Osteocyte (in vitro differentiated cells): ENCODE data around the gene DCDC2B. TPM values are rescaled to one million over a fixed set of nuclear protein-coding genes. Genes with fewer than 3 reads are reported as not detected.

Experiments
- DNase-seq: peaks from one replicate; pipeline ENCODE4 v3.0.0; 2021; ENCODE audit warnings: mixed read lengths; ENCODE audit not compliant: unreplicated experiment; ENCODE audit errors: extremely low spot score
- H3K27ac Mint-ChIP-seq: one replicate; pipeline ENCODE4 v1.8.0; 2021; ENCODE audit warnings: mild to moderate bottlenecking, mixed read lengths; ENCODE audit not compliant: unreplicated experiment
- H3K27me3 Mint-ChIP-seq: one replicate; pipeline ENCODE4 v1.8.0; 2021; ENCODE audit warnings: mixed read lengths; ENCODE audit not compliant: unreplicated experiment
- H3K36me3 Mint-ChIP-seq: one replicate; pipeline ENCODE4 v1.8.0; 2021; ENCODE audit warnings: mixed read lengths; ENCODE audit not compliant: unreplicated experiment
- H3K4me1 Mint-ChIP-seq: one replicate; pipeline ENCODE4 v1.8.0; 2021; ENCODE audit warnings: mixed read lengths; ENCODE audit not compliant: unreplicated experiment
- H3K4me3 Mint-ChIP-seq: one replicate; pipeline ENCODE4 v1.8.0; 2021; ENCODE audit warnings: mild to moderate bottlenecking, moderate library complexity, mixed read lengths; ENCODE audit not compliant: unreplicated experiment
- H3K9me3 Mint-ChIP-seq: one replicate; pipeline ENCODE4 v1.8.0; 2021; ENCODE audit warnings: mixed read lengths; ENCODE audit not compliant: unreplicated experiment
- total RNA-seq: library from RNA; stranded (reverse); gene quantifications from 2 replicates; pipeline ENCODE4 v1.2.1, GENCODE V29; 2021
- TF ChIP-seq, protein P1 (sequence below): fragments of 200-600 bp; sonication (generic); IDR thresholded peaks from 2 replicates; pipeline ENCODE4 v1.5.0; 2021; ENCODE audit warnings: antibody characterized with exemption, mild to moderate bottlenecking, moderate library complexity

DCDC2B gene
- total RNA-seq, 1 donor from 2014 or later: not detected

DNA sequence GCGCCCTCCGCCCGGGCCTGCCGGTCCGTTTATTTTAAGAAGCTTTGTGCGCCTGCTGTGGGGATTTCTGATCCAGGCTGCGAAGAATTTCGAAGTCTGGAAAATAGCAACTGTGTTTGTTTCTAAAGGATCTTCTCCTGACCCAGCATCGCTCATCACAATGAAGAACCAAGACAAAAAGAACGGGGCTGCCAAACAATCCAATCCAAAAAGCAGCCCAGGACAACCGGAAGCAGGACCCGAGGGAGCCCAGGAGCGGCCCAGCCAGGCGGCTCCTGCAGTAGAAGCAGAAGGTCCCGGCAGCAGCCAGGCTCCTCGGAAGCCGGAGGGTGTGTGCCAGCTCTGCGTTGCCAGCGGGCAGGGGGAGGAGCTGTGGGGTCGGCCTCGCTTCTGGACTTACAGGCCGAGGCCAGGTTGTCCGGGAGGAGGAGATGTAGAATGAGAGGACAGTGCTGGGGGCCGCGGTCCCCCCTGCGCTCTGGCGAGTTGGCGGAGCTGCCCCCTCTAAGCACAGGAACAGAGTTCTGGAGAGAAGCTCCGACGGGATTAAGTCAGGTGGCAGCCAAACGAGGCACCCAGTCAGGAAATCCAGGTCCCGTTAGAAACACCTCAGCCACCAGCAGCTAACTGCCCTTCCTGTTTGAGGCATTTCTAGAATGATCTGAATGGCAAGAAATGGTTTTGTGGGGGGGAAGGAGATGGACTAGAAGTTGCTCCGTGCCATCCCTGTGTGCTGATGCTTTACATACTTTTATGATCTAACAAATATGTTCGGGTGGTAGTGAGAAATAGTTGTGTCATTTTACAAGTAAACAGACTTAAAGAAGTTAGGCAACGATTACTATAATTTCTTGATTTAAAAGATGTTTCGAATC, 28.5 kb upstream of the DCDC2B start:
- Mint-ChIP-seq H3K27ac (peak overlapping the region; percentile 97), H3K9me3 (no peaks in the 10 kb centered on the region), H3K4me1 (peaks cover 44% of the 10 kb centered on the region), H3K4me3 (peak overlapping the region; percentile 88), H3K27me3 (no peaks in the 10 kb centered on the region), H3K36me3 (peaks cover 23% of the 10 kb centered on the region)
- DNase-seq: peak; percentile 90
- TF ChIP-seq, protein P1, sequence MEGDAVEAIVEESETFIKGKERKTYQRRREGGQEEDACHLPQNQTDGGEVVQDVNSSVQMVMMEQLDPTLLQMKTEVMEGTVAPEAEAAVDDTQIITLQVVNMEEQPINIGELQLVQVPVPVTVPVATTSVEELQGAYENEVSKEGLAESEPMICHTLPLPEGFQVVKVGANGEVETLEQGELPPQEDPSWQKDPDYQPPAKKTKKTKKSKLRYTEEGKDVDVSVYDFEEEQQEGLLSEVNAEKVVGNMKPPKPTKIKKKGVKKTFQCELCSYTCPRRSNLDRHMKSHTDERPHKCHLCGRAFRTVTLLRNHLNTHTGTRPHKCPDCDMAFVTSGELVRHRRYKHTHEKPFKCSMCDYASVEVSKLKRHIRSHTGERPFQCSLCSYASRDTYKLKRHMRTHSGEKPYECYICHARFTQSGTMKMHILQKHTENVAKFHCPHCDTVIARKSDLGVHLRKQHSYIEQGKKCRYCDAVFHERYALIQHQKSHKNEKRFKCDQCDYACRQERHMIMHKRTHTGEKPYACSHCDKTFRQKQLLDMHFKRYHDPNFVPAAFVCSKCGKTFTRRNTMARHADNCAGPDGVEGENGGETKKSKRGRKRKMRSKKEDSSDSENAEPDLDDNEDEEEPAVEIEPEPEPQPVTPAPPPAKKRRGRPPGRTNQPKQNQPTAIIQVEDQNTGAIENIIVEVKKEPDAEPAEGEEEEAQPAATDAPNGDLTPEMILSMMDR: no peak

DNA sequence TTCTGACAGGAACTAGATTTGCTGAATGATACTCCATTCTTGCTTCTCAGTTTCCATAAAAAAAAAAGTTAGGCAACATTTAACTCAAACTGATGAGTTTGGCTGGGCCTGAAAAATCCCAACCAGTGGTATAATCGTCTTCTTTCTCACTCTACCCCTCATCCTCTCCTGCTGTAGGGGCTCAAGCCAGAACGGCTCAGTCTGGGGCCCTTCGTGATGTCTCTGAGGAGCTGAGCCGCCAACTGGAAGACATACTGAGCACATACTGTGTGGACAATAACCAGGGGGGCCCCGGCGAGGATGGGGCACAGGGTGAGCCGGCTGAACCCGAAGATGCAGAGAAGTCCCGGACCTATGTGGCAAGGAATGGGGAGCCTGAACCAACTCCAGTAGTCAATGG, 27.8 kb upstream of the DCDC2B start:
- Mint-ChIP-seq H3K4me1 (peaks cover 46% of the 10 kb centered on the region), H3K27ac (peak overlapping the region; percentile 97), H3K36me3 (peaks cover 24% of the 10 kb centered on the region), H3K27me3 (no peaks in the 10 kb centered on the region), H3K4me3 (peak overlapping the region; percentile 88), H3K9me3 (no peaks in the 10 kb centered on the region)
- TF ChIP-seq, protein P1: no peak
- DNase-seq: no peak

DNA sequence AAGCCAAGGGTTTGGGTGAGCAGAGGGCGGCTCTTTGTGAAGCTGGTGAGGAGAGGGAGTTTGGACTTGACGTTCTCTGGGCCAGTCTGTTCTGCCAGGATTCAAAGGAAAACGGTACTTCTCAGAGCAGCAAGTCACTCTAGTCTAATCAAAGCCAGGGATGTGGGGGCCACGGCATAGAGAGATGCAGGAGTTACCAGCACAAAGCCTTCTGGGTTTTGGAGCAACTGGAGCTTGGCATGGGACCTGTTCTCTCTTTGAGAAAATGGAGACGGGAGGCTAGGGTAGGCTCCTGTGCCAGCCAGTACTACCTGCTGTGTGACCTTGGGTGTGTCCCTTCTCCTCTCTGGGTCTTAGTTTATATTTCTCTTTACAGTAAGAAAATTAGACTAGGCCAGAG, 27.3 kb upstream of the DCDC2B start:
- peak overlapping the region; percentile 88 for H3K4me3 Mint-ChIP-seq
- H3K4me1 Mint-ChIP-seq: peaks cover 51% of the 10 kb centered on the region
- peaks cover 29% of the 10 kb centered on the region for H3K36me3 Mint-ChIP-seq
- peak overlapping the region; percentile 97 for H3K27ac Mint-ChIP-seq
- no peak for DNase-seq
- TF ChIP-seq, protein P1: no peak
- no peaks in the 10 kb centered on the region for H3K27me3 Mint-ChIP-seq
- H3K9me3 Mint-ChIP-seq: no peaks in the 10 kb centered on the region

DNA sequence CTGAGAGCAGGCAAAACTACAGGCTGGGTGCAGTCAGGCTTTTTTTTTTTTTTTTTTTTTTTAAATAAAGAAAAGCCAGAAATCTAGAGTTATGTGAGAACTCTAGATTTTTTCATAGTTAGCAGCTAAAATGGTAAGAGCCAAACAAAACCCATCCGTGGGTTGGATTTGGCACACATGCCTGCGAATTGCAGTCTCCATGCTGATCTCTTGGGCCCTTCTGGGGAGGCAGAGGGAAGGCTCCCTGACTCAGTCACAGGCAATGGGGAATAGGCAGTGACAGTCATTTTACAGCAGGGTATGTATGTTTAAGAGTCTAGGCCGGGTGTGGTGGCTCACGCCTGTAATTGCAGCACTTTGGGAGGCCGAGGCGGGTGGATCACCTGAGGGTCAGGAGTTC, 26.8 kb upstream of the DCDC2B start:
- no peaks in the 10 kb centered on the region for H3K9me3 Mint-ChIP-seq
- H3K4me3 Mint-ChIP-seq: peak overlapping the region; percentile 14
- H3K4me1 Mint-ChIP-seq: peaks cover 51% of the 10 kb centered on the region
- peaks cover 30% of the 10 kb centered on the region for H3K36me3 Mint-ChIP-seq
- no peak for DNase-seq
- H3K27me3 Mint-ChIP-seq: no peaks in the 10 kb centered on the region
- H3K27ac Mint-ChIP-seq: peak overlapping the region; percentile 18
- TF ChIP-seq, protein P1: no peak

DNA sequence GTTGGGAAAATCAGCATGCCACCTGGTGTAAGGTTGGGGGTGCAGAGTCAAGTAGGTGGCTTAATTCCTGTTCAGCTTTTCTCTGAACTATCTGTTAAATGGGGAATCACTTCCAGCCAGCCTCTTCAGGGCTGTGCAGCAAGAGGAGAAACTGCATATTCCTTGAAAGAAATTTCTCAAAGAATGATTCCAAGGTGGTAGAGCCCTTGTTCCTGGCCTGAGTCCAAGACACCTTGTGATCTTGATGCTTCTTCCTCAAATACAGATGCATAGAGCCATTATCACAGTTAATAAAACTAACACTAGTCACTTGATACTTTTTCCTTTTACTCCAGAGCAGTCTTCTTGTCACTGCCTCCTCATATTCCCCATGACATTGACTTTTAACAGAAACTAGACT, 24.2 kb upstream of the DCDC2B start:
- Mint-ChIP-seq H3K27ac (no peak overlapping the region), H3K27me3 (no peaks in the 10 kb centered on the region), H3K36me3 (peaks cover 46% of the 10 kb centered on the region), H3K4me3 (peak overlapping the region; percentile 3), H3K9me3 (no peaks in the 10 kb centered on the region), H3K4me1 (peaks cover 48% of the 10 kb centered on the region)
- DNase-seq: no peak
- TF ChIP-seq, protein P1: no peak
